Measurements from ENCODE around the gene VWA5A. TPM values are rescaled to one million over a fixed set of nuclear protein-coding genes. Genes with fewer than 3 reads are reported as not detected.

Gene VWA5A
- polyA plus RNA-seq, 4 donors = 12.8 to 16.8 (median 15.9) TPM

Other genes with a start within 250 kb of the VWA5A start
- not detected for gene TMEM225, start 229.8 kb upstream of the VWA5A start, polyA plus RNA-seq (ENCODE audit: insufficient read length in 4 of 4)
- gene OR8D4, start 213.3 kb upstream of the VWA5A start, polyA plus RNA-seq (ENCODE audit: insufficient read length in 4 of 4) = under 1 TPM in 1 of 4 donors, not detected in 3; 0.01 TPM
- not detected for gene OR4D5, start 175.8 kb upstream of the VWA5A start, polyA plus RNA-seq (ENCODE audit: insufficient read length in 4 of 4)
- gene OR6T1, start 171.6 kb upstream of the VWA5A start, polyA plus RNA-seq (ENCODE audit: insufficient read length in 4 of 4) = not detected
- gene OR10S1, start 137.7 kb upstream of the VWA5A start, polyA plus RNA-seq (ENCODE audit: insufficient read length in 4 of 4) = not detected
- gene OR10G6, start 120.3 kb upstream of the VWA5A start, polyA plus RNA-seq (ENCODE audit: insufficient read length in 4 of 4) = not detected
- gene OR10G4, start 102.5 kb upstream of the VWA5A start, polyA plus RNA-seq (ENCODE audit: insufficient read length in 4 of 4) = not detected
- gene OR10G9, start 92.4 kb upstream of the VWA5A start, polyA plus RNA-seq (ENCODE audit: insufficient read length in 4 of 4) = not detected
- not detected for gene OR10G8, start 88.7 kb upstream of the VWA5A start, polyA plus RNA-seq (ENCODE audit: insufficient read length in 4 of 4)
- gene OR10G7, start 74.1 kb upstream of the VWA5A start, polyA plus RNA-seq (ENCODE audit: insufficient read length in 4 of 4) = not detected
- gene OR10D3, start 67.9 kb downstream of the VWA5A start, polyA plus RNA-seq (ENCODE audit: insufficient read length in 4 of 4) = not detected
- not detected for gene OR8G1, start 125.6 kb downstream of the VWA5A start, polyA plus RNA-seq (ENCODE audit: insufficient read length in 4 of 4)
- gene OR8G5, start 140.9 kb downstream of the VWA5A start, polyA plus RNA-seq (ENCODE audit: insufficient read length in 4 of 4) = not detected
- not detected for gene OR8D1, start 198.5 kb downstream of the VWA5A start, polyA plus RNA-seq (ENCODE audit: insufficient read length in 4 of 4)
- not detected for gene OR8D2, start 204.7 kb downstream of the VWA5A start, polyA plus RNA-seq (ENCODE audit: insufficient read length in 4 of 4)

Data from right renal pelvis (tissue), 4 donors.